Osteoblast (primary cell): Measurements from ENCODE around the gene FBXL14. TPM values are rescaled to one million over a fixed set of nuclear protein-coding genes. Genes with fewer than 3 reads are reported as not detected.

Experiments used
- DNase-seq: peaks from one replicate; pipeline ENCODE4 v3.0.0; 2011; ENCODE audit warnings: low spot score, mixed read lengths; ENCODE audit not compliant: insufficient read length; ENCODE audit errors: missing footprints
- H2AFZ ChIP-seq: 2 replicates; pipeline ENCODE4 v1.6.0; 2011; ENCODE audit warnings: mild to moderate bottlenecking, low read length
- H3K27ac ChIP-seq: 2 replicates; pipeline ENCODE4 v1.5.1; 2011; ENCODE audit warnings: mild to moderate bottlenecking, low read depth, low read length, moderate library complexity
- H3K27me3 ChIP-seq: 2 replicates; pipeline ENCODE4 v1.6.0; 2012; ENCODE audit warnings: mild to moderate bottlenecking, control low read depth, inconsistent platforms, low read length, moderate library complexity; ENCODE audit not compliant: insufficient read depth
- H3K36me3 ChIP-seq: 2 replicates; pipeline ENCODE4 v1.5.1; 2011; ENCODE audit warnings: mild to moderate bottlenecking, low read length, control low read depth, moderate library complexity; ENCODE audit not compliant: insufficient read depth
- H3K4me1 ChIP-seq: 2 replicates; pipeline ENCODE4 v1.5.1; 2011; ENCODE audit warnings: mild to moderate bottlenecking, low read length, control low read depth, moderate library complexity; ENCODE audit not compliant: insufficient read depth
- H3K4me2 ChIP-seq: 2 replicates; pipeline ENCODE4 v1.6.0; 2011; ENCODE audit warnings: mild to moderate bottlenecking, low read length; ENCODE audit not compliant: insufficient read depth
- H3K4me3 ChIP-seq: fragments of 200-600 bp; sonication (generic); 3 replicates; pipeline ENCODE4 v1.5.1; 2012; ENCODE audit warnings: mild to moderate bottlenecking, low read length, inconsistent platforms; ENCODE audit not compliant: insufficient read depth
- H3K79me2 ChIP-seq: 2 replicates; pipeline ENCODE4 v1.6.0; 2012; ENCODE audit warnings: mild to moderate bottlenecking, low read length, control low read depth, inconsistent platforms; ENCODE audit not compliant: insufficient read depth
- H3K9me3 ChIP-seq: 2 replicates; pipeline ENCODE4 v1.5.1; 2011; ENCODE audit warnings: low read depth, low read length, control low read depth
- H4K20me1 ChIP-seq: 2 replicates; pipeline ENCODE4 v1.6.0; 2012; ENCODE audit warnings: mild to moderate bottlenecking, low read length, control low read depth; ENCODE audit not compliant: insufficient read depth
- CTCF ChIP-seq: IDR thresholded peaks from 2 replicates; pipeline ENCODE4 v1.5.1; 2011; ENCODE audit warnings: mild to moderate bottlenecking, low read depth, low read length, moderate library complexity; ENCODE audit errors: extremely low read depth
- total RNA-seq: library from RNA; depleted of rRNA; stranded (reverse); fragments of >200 nt; gene quantifications from 2 replicates; pipeline ENCODE4 v1.2.3, GENCODE V29; 2012

The FBXL14 gene
- total RNA-seq, 1 donor, result 9.8 TPM

- TF ChIP-seq CTCF, result no peak
- Histone ChIP-seq H3K27ac (no peak overlapping the region), H3K27me3 (no peaks in the 10 kb centered on the region), H3K9me3 (no peaks in the 10 kb centered on the region), H3K36me3 (peaks cover 8% of the 10 kb centered on the region), H3K4me1 (peaks cover 23% of the 10 kb centered on the region), H2AFZ (no peak overlapping the region), H3K4me2 (no peak overlapping the region), H4K20me1 (peaks cover 21% of the 10 kb centered on the region), H3K4me3 (no peak overlapping the region), H3K79me2 (peaks cover 95% of the 10 kb centered on the region)
- DNase-seq, result no peak
These were observed 29.2 kb downstream of the FBXL14 start for GRCh38 chr12:1565172-1565571.

GRCh38 chr12:1564067-1564466 lies 30.3 kb downstream of the FBXL14 start:
- H3K27ac ChIP-seq, result peak overlapping the region; percentile 73
- H3K79me2 ChIP-seq, result peaks cover 96% of the 10 kb centered on the region
- H4K20me1 ChIP-seq, result peaks cover 26% of the 10 kb centered on the region
- no peaks in the 10 kb centered on the region for H3K27me3 ChIP-seq
- TF ChIP-seq CTCF, result no peak
- H3K4me3 ChIP-seq, result no peak overlapping the region
- no peak for DNase-seq
- H3K4me2 ChIP-seq, result no peak overlapping the region
- peaks cover 8% of the 10 kb centered on the region for H3K36me3 ChIP-seq
- H3K9me3 ChIP-seq, result no peaks in the 10 kb centered on the region
- peaks cover 23% of the 10 kb centered on the region for H3K4me1 ChIP-seq
- H2AFZ ChIP-seq, result no peak overlapping the region

- Histone ChIP-seq H3K27ac (peak overlapping the region; percentile 73), H3K4me1 (peaks cover 23% of the 10 kb centered on the region), H3K4me3 (peak overlapping the region; percentile 38), H3K9me3 (no peaks in the 10 kb centered on the region), H3K36me3 (peaks cover 6% of the 10 kb centered on the region), H3K79me2 (peaks cover 95% of the 10 kb centered on the region), H3K27me3 (no peaks in the 10 kb centered on the region), H4K20me1 (peaks cover 26% of the 10 kb centered on the region), H3K4me2 (peak overlapping the region; percentile 83), H2AFZ (peak overlapping the region; percentile 20)
- DNase-seq, result peak; percentile 93
- no peak for TF ChIP-seq CTCF
These were observed 31.5 kb downstream of the FBXL14 start for GRCh38 chr12:1562813-1563407.

- Histone ChIP-seq H4K20me1 (peaks cover 32% of the 10 kb centered on the region), H3K4me3 (no peak overlapping the region), H3K27me3 (no peaks in the 10 kb centered on the region), H3K79me2 (peaks cover 95% of the 10 kb centered on the region), H3K4me2 (no peak overlapping the region), H3K27ac (no peak overlapping the region), H3K9me3 (no peaks in the 10 kb centered on the region), H3K4me1 (peaks cover 23% of the 10 kb centered on the region), H3K36me3 (no peaks in the 10 kb centered on the region), H2AFZ (no peak overlapping the region)
- no peak for DNase-seq
- TF ChIP-seq CTCF, result no peak
These were observed 33.7 kb downstream of the FBXL14 start for GRCh38 chr12:1560704-1561103.
